Measurements from ENCODE around the gene FBLN2. TPM values are rescaled to one million over a fixed set of nuclear protein-coding genes. Genes with fewer than 3 reads are reported as not detected.
A peak's percentile ranks its signal among the peaks of the same experiment; 100 is the strongest.

The FBLN2 gene
- total and polyA plus RNA-seq, 7 experiments from 2014 or later, result 0.11 to 1.5 TPM; not detected in 5

- H3K4me1 ChIP-seq (ENCODE audit: control insufficient read depth in 2 of 2, insufficient read depth in 2 of 2, low read length in 2 of 2), result no peaks in the 10 kb centered on the region
- CTCF ChIA-PET, result no interaction called here
- Mint-ChIP-seq H3K27ac (no peak overlapping the region), H3K36me3 (peaks cover 0 to 3% (median 0%) of the 10 kb centered on the region in 5 donors), H3K27me3 (no peaks in the 10 kb centered on the region), H3K9me3 (no peaks in the 10 kb centered on the region), H3K4me3 (no peak overlapping the region), H3K4me1 (no peaks in the 10 kb centered on the region)
- intact Hi-C loops (cut with micrococcal nuclease), result no loop called here
- no peaks in the 10 kb centered on the region for H3K36me3 ChIP-seq (ENCODE audit: control insufficient read depth in 2 of 3, insufficient read depth in 3 of 3, low read length in 3 of 3)
- ATAC-seq (no peak), DNase-seq (no peak)
- POLR2A ChIA-PET, result no interaction called here
- H3K4me3 ChIP-seq (ENCODE audit: low read length), result no peak overlapping the region
- no peaks in the 10 kb centered on the region for H3K9me3 ChIP-seq (ENCODE audit: control insufficient read depth in 2 of 3, low read length in 3 of 3)
- H3K27me3 ChIP-seq (ENCODE audit: control insufficient read depth in 2 of 2, insufficient read depth in 2 of 2, low read length in 2 of 2), result no peaks in the 10 kb centered on the region
- H3K27ac ChIP-seq (ENCODE audit: low read depth, low read length), result no peak overlapping the region
Measured at GRCh38 chr3:13502791-13503060, 46.2 kb upstream of the FBLN2 start.

DNA sequence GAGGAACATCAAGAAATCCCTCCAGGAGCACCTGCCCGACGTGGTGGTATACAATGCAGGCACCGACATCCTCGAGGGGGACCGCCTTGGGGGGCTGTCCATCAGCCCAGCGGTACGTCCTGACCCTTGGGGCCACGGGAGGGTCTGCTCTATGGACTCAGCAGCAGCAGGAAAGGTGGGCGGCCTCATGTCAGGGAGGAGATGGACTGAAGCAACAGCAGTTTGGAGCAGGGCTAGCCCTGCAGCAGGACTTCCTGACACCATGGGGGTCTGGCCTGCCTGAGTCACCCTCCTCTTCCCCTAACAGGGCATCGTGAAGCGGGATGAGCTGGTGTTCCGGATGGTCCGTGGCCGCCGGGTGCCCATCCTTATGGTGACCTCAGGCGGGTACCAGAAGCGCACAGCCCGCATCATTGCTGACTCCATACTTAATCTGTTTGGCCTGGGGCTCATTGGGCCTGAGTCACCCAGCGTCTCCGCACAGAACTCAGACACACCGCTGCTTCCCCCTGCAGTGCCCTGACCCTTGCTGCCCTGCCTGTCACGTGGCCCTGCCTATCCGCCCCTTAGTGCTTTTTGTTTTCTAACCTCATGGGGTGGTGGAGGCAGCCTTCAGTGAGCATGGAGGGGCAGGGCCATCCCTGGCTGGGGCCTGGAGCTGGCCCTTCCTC lies 44.6 kb upstream of the FBLN2 start:
- POLR2A ChIA-PET, result no interaction called here
- Mint-ChIP-seq H3K36me3 (peaks cover 0 to 3% (median 0%) of the 10 kb centered on the region in 5 donors), H3K27me3 (no peaks in the 10 kb centered on the region), H3K9me3 (no peaks in the 10 kb centered on the region), H3K4me1 (no peaks in the 10 kb centered on the region), H3K4me3 (no peak overlapping the region), H3K27ac (no peak overlapping the region)
- DNase-seq, result no peak
- CTCF ChIA-PET, result no interaction called here
- Histone ChIP-seq H3K27ac (ENCODE audit: low read depth, low read length) (no peak overlapping the region), H3K4me3 (ENCODE audit: low read length) (no peak overlapping the region), H3K36me3 (ENCODE audit: control insufficient read depth in 2 of 3, insufficient read depth in 3 of 3, low read length in 3 of 3) (no peaks in the 10 kb centered on the region), H3K27me3 (ENCODE audit: control insufficient read depth in 2 of 2, insufficient read depth in 2 of 2, low read length in 2 of 2) (no peaks in the 10 kb centered on the region), H3K4me1 (ENCODE audit: control insufficient read depth in 2 of 2, insufficient read depth in 2 of 2, low read length in 2 of 2) (no peaks in the 10 kb centered on the region), H3K9me3 (ENCODE audit: control insufficient read depth in 2 of 3, low read length in 3 of 3) (no peaks in the 10 kb centered on the region)
- intact Hi-C loops (cut with micrococcal nuclease), result no loop called here
- ATAC-seq, result no peak

- CTCF ChIA-PET, result no interaction called here
- Histone ChIP-seq H3K27me3 (ENCODE audit: control insufficient read depth in 2 of 2, insufficient read depth in 2 of 2, low read length in 2 of 2) (no peaks in the 10 kb centered on the region), H3K4me3 (ENCODE audit: low read length) (no peak overlapping the region), H3K4me1 (ENCODE audit: control insufficient read depth in 2 of 2, insufficient read depth in 2 of 2, low read length in 2 of 2) (no peaks in the 10 kb centered on the region), H3K36me3 (ENCODE audit: control insufficient read depth in 2 of 3, insufficient read depth in 3 of 3, low read length in 3 of 3) (no peaks in the 10 kb centered on the region), H3K9me3 (ENCODE audit: control insufficient read depth in 2 of 3, low read length in 3 of 3) (no peaks in the 10 kb centered on the region), H3K27ac (ENCODE audit: low read depth, low read length) (no peak overlapping the region)
- peaks cover 0 to 3% (median 0%) of the 10 kb centered on the region in 5 donors for H3K36me3 Mint-ChIP-seq
- H3K27me3 Mint-ChIP-seq, result no peaks in the 10 kb centered on the region
- H3K9me3 Mint-ChIP-seq, result no peaks in the 10 kb centered on the region
- no peak for DNase-seq
- POLR2A ChIA-PET, result no interaction called here
- H3K4me3 Mint-ChIP-seq, result no peak overlapping the region
- H3K27ac Mint-ChIP-seq, result no peak overlapping the region
- ATAC-seq, result no peak
- intact Hi-C loops (cut with micrococcal nuclease), result no loop called here
- H3K4me1 Mint-ChIP-seq, result no peaks in the 10 kb centered on the region
Measured at GRCh38 chr3:13505147-13506130, 43.5 kb upstream of the FBLN2 start.

- Mint-ChIP-seq H3K4me1 (no peaks in the 10 kb centered on the region), H3K27me3 (no peaks in the 10 kb centered on the region), H3K27ac (no peak overlapping the region), H3K36me3 (peaks cover 0 to 3% (median 0%) of the 10 kb centered on the region in 5 donors), H3K4me3 (no peak overlapping the region), H3K9me3 (no peaks in the 10 kb centered on the region)
- H3K4me3 ChIP-seq (ENCODE audit: low read length), result no peak overlapping the region
- no peaks in the 10 kb centered on the region for H3K27me3 ChIP-seq (ENCODE audit: control insufficient read depth in 2 of 2, insufficient read depth in 2 of 2, low read length in 2 of 2)
- no peaks in the 10 kb centered on the region for H3K36me3 ChIP-seq (ENCODE audit: control insufficient read depth in 2 of 3, insufficient read depth in 3 of 3, low read length in 3 of 3)
- POLR2A ChIA-PET, result no interaction called here
- DNase-seq (no peak), ATAC-seq (no peak)
- no peaks in the 10 kb centered on the region for H3K9me3 ChIP-seq (ENCODE audit: control insufficient read depth in 2 of 3, low read length in 3 of 3)
- intact Hi-C loops (cut with micrococcal nuclease), result no loop called here
- no peak overlapping the region for H3K27ac ChIP-seq (ENCODE audit: low read depth, low read length)
- CTCF ChIA-PET, result no interaction called here
- H3K4me1 ChIP-seq (ENCODE audit: control insufficient read depth in 2 of 2, insufficient read depth in 2 of 2, low read length in 2 of 2), result no peaks in the 10 kb centered on the region
Measured at GRCh38 chr3:13506239-13506638, 42.7 kb upstream of the FBLN2 start.

DNA sequence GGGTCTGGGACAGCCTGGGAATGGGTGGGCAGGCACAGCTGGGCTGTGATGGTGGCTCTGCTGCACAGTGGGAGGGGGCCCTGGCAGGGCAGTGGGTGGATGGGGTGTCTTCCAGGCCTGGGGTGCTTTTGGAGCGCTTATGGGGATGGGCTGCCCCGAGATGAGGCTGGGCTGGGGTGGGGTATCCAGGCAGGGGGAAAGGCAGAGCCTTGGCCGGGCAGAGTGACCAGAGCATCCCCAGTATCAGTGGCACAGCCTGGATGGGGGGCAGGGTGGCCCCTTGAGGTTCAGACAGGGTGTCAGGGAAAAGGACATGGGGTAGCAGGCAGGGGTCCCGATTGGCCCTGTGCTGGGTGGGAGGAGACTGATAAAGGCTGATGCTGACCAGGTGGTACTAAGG lies 42.2 kb upstream of the FBLN2 start:
- no peaks in the 10 kb centered on the region for H3K4me1 Mint-ChIP-seq
- intact Hi-C loops (cut with micrococcal nuclease), result no loop called here

GRCh38 chr3:13507247-13507569 lies 41.7 kb upstream of the FBLN2 start:
- CTCF ChIA-PET, result no interaction called here
- Mint-ChIP-seq H3K4me3 (no peak overlapping the region), H3K36me3 (peaks cover 0 to 3% (median 0%) of the 10 kb centered on the region in 5 donors)

More for the DNA sequence above, 42.2 kb upstream of the FBLN2 start:
- peaks cover 0 to 3% (median 0%) of the 10 kb centered on the region in 5 donors for H3K36me3 Mint-ChIP-seq
- ChIA-PET CTCF (no interaction called here), POLR2A (no interaction called here)
- H3K4me3 Mint-ChIP-seq, result no peak overlapping the region
- Histone ChIP-seq H3K4me1 (ENCODE audit: control insufficient read depth in 2 of 2, insufficient read depth in 2 of 2, low read length in 2 of 2) (no peaks in the 10 kb centered on the region), H3K9me3 (ENCODE audit: control insufficient read depth in 2 of 3, low read length in 3 of 3) (no peaks in the 10 kb centered on the region), H3K27ac (ENCODE audit: low read depth, low read length) (no peak overlapping the region), H3K27me3 (ENCODE audit: control insufficient read depth in 2 of 2, insufficient read depth in 2 of 2, low read length in 2 of 2) (no peaks in the 10 kb centered on the region), H3K4me3 (ENCODE audit: low read length) (no peak overlapping the region), H3K36me3 (ENCODE audit: control insufficient read depth in 2 of 3, insufficient read depth in 3 of 3, low read length in 3 of 3) (no peaks in the 10 kb centered on the region)
- H3K27ac Mint-ChIP-seq, result peak overlapping the region in 1 of 9 donors; percentile 75
- no peaks in the 10 kb centered on the region for H3K9me3 Mint-ChIP-seq
- ATAC-seq, result no peak
- H3K27me3 Mint-ChIP-seq, result no peaks in the 10 kb centered on the region
- DNase-seq, result no peak

More at GRCh38 chr3:13507247-13507569, 41.7 kb upstream of the FBLN2 start:
- ATAC-seq (no peak), DNase-seq (no peak)
- POLR2A ChIA-PET, result no interaction called here
- H3K27me3 Mint-ChIP-seq, result no peaks in the 10 kb centered on the region
- H3K4me3 ChIP-seq (ENCODE audit: low read length), result no peak overlapping the region
- H3K9me3 ChIP-seq (ENCODE audit: control insufficient read depth in 2 of 3, low read length in 3 of 3), result no peaks in the 10 kb centered on the region
- no peaks in the 10 kb centered on the region for H3K4me1 Mint-ChIP-seq
- H3K27ac ChIP-seq (ENCODE audit: low read depth, low read length), result no peak overlapping the region
- intact Hi-C loops (cut with micrococcal nuclease), result no loop called here
- H3K9me3 Mint-ChIP-seq, result peaks cover 0 to 2% (median 0%) of the 10 kb centered on the region in 11 donors
- H3K4me1 ChIP-seq (ENCODE audit: control insufficient read depth in 2 of 2, insufficient read depth in 2 of 2, low read length in 2 of 2), result no peaks in the 10 kb centered on the region
- no peaks in the 10 kb centered on the region for H3K36me3 ChIP-seq (ENCODE audit: control insufficient read depth in 2 of 3, insufficient read depth in 3 of 3, low read length in 3 of 3)
- peak overlapping the region in 4 of 9 donors; percentile 10 to 75 (median 32) for H3K27ac Mint-ChIP-seq
- no peaks in the 10 kb centered on the region for H3K27me3 ChIP-seq (ENCODE audit: control insufficient read depth in 2 of 2, insufficient read depth in 2 of 2, low read length in 2 of 2)
